H9 (cell line): ENCODE measurements around the gene PRPS2. TPM values are rescaled to one million over a fixed set of nuclear protein-coding genes. Genes with fewer than 3 reads are reported as not detected.

Source experiments
- DNase-seq: peaks from one replicate; pipeline ENCODE4 v3.0.0-alpha.2; 2017
- H2AFZ ChIP-seq: one replicate; pipeline ENCODE4 v1.6.1; 2013; ENCODE audit warnings: mild to moderate bottlenecking, low read length, control low read depth, moderate library complexity
- H2AK5ac ChIP-seq: 2 replicates; pipeline ENCODE4 v1.6.1; 2013; ENCODE audit warnings: low read length, control low read depth, mixed read lengths; ENCODE audit not compliant: insufficient read length
- H2BK120ac ChIP-seq: one replicate; pipeline ENCODE4 v1.6.1; 2013; ENCODE audit warnings: low read depth, mild to moderate bottlenecking, low read length, control low read depth, inconsistent platforms; ENCODE audit not compliant: poor library complexity, severe bottlenecking
- H2BK12ac ChIP-seq: 2 replicates; pipeline ENCODE4 v1.6.1; 2013; ENCODE audit warnings: low read length, control low read depth, mixed read lengths, low read depth; ENCODE audit not compliant: insufficient read length
- H2BK15ac ChIP-seq: 2 replicates; pipeline ENCODE4 v1.6.1; 2013; ENCODE audit warnings: low read depth, low read length, control low read depth
- H2BK20ac ChIP-seq: one replicate; pipeline ENCODE4 v1.6.1; 2013; ENCODE audit warnings: low read depth, mild to moderate bottlenecking, low read length, control low read depth, inconsistent platforms; ENCODE audit not compliant: poor library complexity, severe bottlenecking
- H2BK5ac ChIP-seq: 2 replicates; pipeline ENCODE4 v1.6.1; 2013; ENCODE audit warnings: low read length, control low read depth, mixed read lengths; ENCODE audit not compliant: insufficient read length
- H3K14ac ChIP-seq: 2 replicates; pipeline ENCODE4 v1.6.1; 2013; ENCODE audit warnings: low read length, control low read depth; ENCODE audit not compliant: insufficient read depth
- H3K18ac ChIP-seq: 2 replicates; pipeline ENCODE4 v1.6.1; 2013; ENCODE audit warnings: low read depth, mild to moderate bottlenecking, mixed read lengths, low read length, control low read depth; ENCODE audit not compliant: insufficient read length
- H3K23ac ChIP-seq: 2 replicates; pipeline ENCODE4 v1.6.1; 2013; ENCODE audit warnings: low read length, control low read depth, mixed read lengths, low read depth; ENCODE audit not compliant: insufficient read length
- H3K23me2 ChIP-seq: 2 replicates; pipeline ENCODE4 v1.6.1; 2013; ENCODE audit warnings: low read depth, mild to moderate bottlenecking, mixed read lengths, low read length, control low read depth; ENCODE audit not compliant: insufficient read length, poor library complexity, severe bottlenecking
- H3K27ac ChIP-seq: 2 replicates; pipeline ENCODE4 v1.5.1; 2013; ENCODE audit warnings: low read length, control low read depth, mixed read lengths, low read depth; ENCODE audit not compliant: insufficient read length
- H3K27me3 ChIP-seq: 2 replicates; pipeline ENCODE4 v1.6.1; 2013; ENCODE audit warnings: low read length, control low read depth, inconsistent platforms; ENCODE audit not compliant: insufficient read depth
- H3K4ac ChIP-seq: 2 replicates; pipeline ENCODE4 v1.6.1; 2013; ENCODE audit warnings: low read depth, mild to moderate bottlenecking, control low read depth, inconsistent platforms, low read length, moderate library complexity
- H3K4me1 ChIP-seq: 2 replicates; pipeline ENCODE4 v1.6.1; 2013; ENCODE audit warnings: low read length, control low read depth, inconsistent platforms; ENCODE audit not compliant: insufficient read depth
- H3K4me2 ChIP-seq: 2 replicates; pipeline ENCODE4 v1.6.1; 2013; ENCODE audit warnings: low read length, control low read depth, mixed read lengths; ENCODE audit not compliant: insufficient read length, insufficient read depth
- H3K56ac ChIP-seq: 2 replicates; pipeline ENCODE4 v1.6.1; 2013; ENCODE audit warnings: low read depth, mild to moderate bottlenecking, mixed read lengths, low read length, control low read depth; ENCODE audit not compliant: insufficient read length
- H3K79me1 ChIP-seq: 2 replicates; pipeline ENCODE4 v1.6.1; 2013; ENCODE audit warnings: low read depth, mild to moderate bottlenecking, moderate library complexity, low read length, control low read depth, inconsistent platforms; ENCODE audit not compliant: insufficient read depth, poor library complexity, severe bottlenecking
- H3K79me2 ChIP-seq: 2 replicates; pipeline ENCODE4 v1.6.1; 2013; ENCODE audit warnings: low read length, control low read depth, inconsistent platforms; ENCODE audit not compliant: insufficient read depth
- H3K9ac ChIP-seq: 2 replicates; pipeline ENCODE4 v1.6.1; 2013; ENCODE audit warnings: low read length, control low read depth, mixed read lengths; ENCODE audit not compliant: insufficient read length; ENCODE audit errors: extremely low read depth
- H3K9me3 ChIP-seq: one replicate; pipeline ENCODE4 v1.6.1; 2013; ENCODE audit warnings: low read depth, low read length, inconsistent platforms; ENCODE audit not compliant: control insufficient read depth
- H3T11ph ChIP-seq: one replicate; pipeline ENCODE4 v1.6.1; 2013; ENCODE audit warnings: mild to moderate bottlenecking, low read length, control low read depth, inconsistent platforms
- H4K20me1 ChIP-seq: one replicate; pipeline ENCODE4 v1.6.1; 2013; ENCODE audit not compliant: control insufficient read depth, insufficient read length, insufficient read depth
- H4K5ac ChIP-seq: 2 replicates; pipeline ENCODE4 v1.6.1; 2013; ENCODE audit warnings: low read depth, mild to moderate bottlenecking, mixed read lengths, low read length, control low read depth; ENCODE audit not compliant: insufficient read length
- H4K8ac ChIP-seq: replicated peaks from 2 replicates; pipeline ENCODE4 v1.6.1; 2013; ENCODE audit warnings: low read length, control low read depth, mixed read lengths, low read depth; ENCODE audit not compliant: insufficient read length
- H4K91ac ChIP-seq: 2 replicates; pipeline ENCODE4 v1.6.1; 2013; ENCODE audit warnings: low read depth, mild to moderate bottlenecking, moderate library complexity, mixed read lengths, low read length, control low read depth; ENCODE audit not compliant: insufficient read length
- H3K27ac Mint-ChIP-seq, 3 experiments: 2 replicates in 2 of 3; 3 replicates in 1 of 3; pipeline ENCODE4 v1.8.0; 2020 to 2021; ENCODE audit warnings: mixed read lengths in 3 of 3, mild to moderate bottlenecking in 1 of 3, moderate library complexity in 1 of 3
- H3K27me3 Mint-ChIP-seq: 2 replicates; pipeline ENCODE4 v1.8.0; 2021; ENCODE audit warnings: low read depth, mild to moderate bottlenecking, moderate library complexity, mixed read lengths
- H3K36me3 Mint-ChIP-seq, 3 experiments: 2 replicates in 2 of 3; 3 replicates in 1 of 3; pipeline ENCODE4 v1.8.0; 2020 to 2021; ENCODE audit warnings: low read depth in 3 of 3, mixed read lengths in 3 of 3; ENCODE audit not compliant: insufficient read depth in 1 of 3
- H3K4me1 Mint-ChIP-seq, 2 experiments: 2 replicates each; pipeline ENCODE4 v1.8.0; 2020; ENCODE audit warnings: mixed read lengths in 2 of 2
- H3K4me3 Mint-ChIP-seq, 2 experiments: 2 replicates in 1 of 2; 3 replicates in 1 of 2; pipeline ENCODE4 v1.8.0; 2020 to 2021; ENCODE audit warnings: mild to moderate bottlenecking in 2 of 2, mixed read lengths in 2 of 2, moderate library complexity in 1 of 2
- H3K9me3 Mint-ChIP-seq, 2 experiments: 2 replicates in 1 of 2; 3 replicates in 1 of 2; pipeline ENCODE4 v1.8.0; 2020; ENCODE audit warnings: mild to moderate bottlenecking in 2 of 2, mixed read lengths in 2 of 2, moderate library complexity in 1 of 2
- CTCF ChIP-seq: fragments of 200-600 bp; sonication (generic); conservative IDR thresholded peaks from 3 replicates; pipeline ENCODE4 v1.8.0; 2021; ENCODE audit warnings: antibody characterized with exemption, mild to moderate bottlenecking
- WGBS: extraction: QIAGEN DNeasy Blood & Tissue Kit; methylation state at CpG from one replicate; pipeline ENCODE4 v1.1.7; 2013; ENCODE audit warnings: missing lambda C conversion rate, low lambda C conversion rate, mixed read lengths; ENCODE audit not compliant: insufficient read length; ENCODE audit errors: extremely low coverage; 5-methylcytosine and 5-hydroxymethylcytosine counted together
- total RNA-seq: library from RNA; stranded (reverse); gene quantifications from 2 replicates; pipeline ENCODE4 v1.2.1, GENCODE V29; 2021

PRPS2 gene
- total RNA-seq, 1 experiment from 2014 or later = 28.0 TPM

DNA sequence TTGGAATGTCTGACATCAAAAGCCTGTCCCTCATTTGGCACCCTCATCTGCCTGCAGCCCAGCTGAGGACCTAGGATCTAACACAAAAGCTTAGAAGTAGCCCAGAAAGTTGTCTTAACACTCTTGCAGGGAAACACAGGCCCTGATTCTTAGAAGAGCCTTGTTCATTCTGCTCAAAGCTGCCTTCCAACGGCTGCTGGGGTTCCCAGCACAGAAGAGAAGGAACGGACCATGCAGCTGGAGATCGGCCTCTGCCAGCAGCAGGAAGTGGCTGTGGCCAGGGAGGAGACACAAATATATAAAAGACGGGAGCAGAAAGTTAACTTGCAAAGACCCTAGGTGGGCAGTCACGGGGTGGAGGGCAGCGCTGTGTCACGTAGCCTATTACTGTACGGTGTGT lies 20.4 kb downstream of the PRPS2 start:
- Histone ChIP-seq H3K4me1 (no peaks in the 10 kb centered on the region; the same call in 1 of the 2 replicates), H2BK20ac (no peak overlapping the region), H3K27me3 (no peaks in the 10 kb centered on the region), H3K14ac (no peak overlapping the region), H3K79me1 (no peaks in the 10 kb centered on the region), H4K5ac (no peak overlapping the region), H4K91ac (no peak overlapping the region), H3T11ph (no peak overlapping the region), H3K4me2 (no peak overlapping the region), H3K79me2 (no peaks in the 10 kb centered on the region), H3K9me3 (no peaks in the 10 kb centered on the region), H4K8ac (no peak overlapping the region), H3K18ac (no peak overlapping the region), H2AFZ (no peak overlapping the region), H3K4ac (no peak overlapping the region), H2BK15ac (no peak overlapping the region), H3K23me2 (no peaks in the 10 kb centered on the region), H3K9ac (no peak overlapping the region), H3K56ac (no peak overlapping the region), H4K20me1 (no peaks in the 10 kb centered on the region), H3K27ac (no peak overlapping the region), H2AK5ac (no peak overlapping the region), H3K23ac (no peak overlapping the region), H2BK12ac (no peak overlapping the region), H2BK5ac (no peak overlapping the region), H2BK120ac (no peak overlapping the region)
- H3K27ac Mint-ChIP-seq = no peak overlapping the region
- no peaks in the 10 kb centered on the region for H3K27me3 Mint-ChIP-seq
- TF ChIP-seq CTCF = no peak
- peaks cover 11 to 24% of the 10 kb centered on the region in 2 experiments for H3K4me1 Mint-ChIP-seq
- WGBS = no CpG with 5 or more reads among the region's 8 CpGs
- peaks cover 64 to 75% of the 10 kb centered on the region in 2 experiments for H3K9me3 Mint-ChIP-seq
- no peak overlapping the region for H3K4me3 Mint-ChIP-seq
- DNase-seq = no peak
- H3K36me3 Mint-ChIP-seq = peaks cover 26 to 78% (median 60%) of the 10 kb centered on the region in 3 experiments
